GM19395 (cell line): Measurements from ENCODE around the gene VAV3.
"Not testable (repeated sequence)": the region's sequence is repeated elsewhere in the genome, so short reads cannot be mapped to it uniquely, and the experiment has no call there.

Source experiments
- ATAC-seq: cut with Tn5 transposase; IDR thresholded peaks from one replicate; pipeline ENCODE4 v1.9.1; 2021; ENCODE audit warnings: mild to moderate bottlenecking, moderate library complexity; ENCODE audit not compliant: unreplicated experiment

VAV3 gene

DNA sequence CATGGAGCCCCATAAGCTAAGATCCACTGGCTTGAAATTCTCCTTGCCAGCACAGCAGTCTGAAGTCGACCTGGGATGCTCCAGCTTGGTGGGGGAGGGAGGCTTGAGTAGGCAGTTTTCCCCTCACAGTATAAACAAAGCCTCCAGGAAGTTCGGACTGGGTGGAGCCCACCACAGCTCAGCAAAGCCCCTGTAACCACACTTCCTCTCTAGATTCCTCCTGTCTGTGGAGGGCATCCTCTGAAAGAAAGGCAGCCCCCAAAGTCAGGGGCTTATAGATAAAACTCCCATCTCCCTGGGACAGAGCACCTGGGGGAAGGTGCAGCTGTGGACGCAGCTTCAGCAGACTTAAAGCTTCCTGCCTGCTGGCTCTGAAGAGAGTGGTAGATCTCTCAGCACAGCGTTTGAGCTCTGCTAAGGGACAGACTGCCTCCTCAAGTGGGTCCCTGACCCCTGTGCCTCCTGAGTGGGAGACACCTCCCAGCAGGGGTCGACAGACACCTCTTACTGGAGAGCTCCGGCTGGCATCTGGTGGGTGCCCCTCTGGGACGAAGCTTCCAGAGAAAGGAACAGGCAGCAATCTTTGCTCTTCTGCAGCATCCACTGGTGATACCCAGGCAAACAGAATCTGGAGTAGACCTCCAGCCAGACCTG, 120.3 kb downstream of the VAV3 start:
- ATAC-seq: not testable (repeated sequence)

DNA sequence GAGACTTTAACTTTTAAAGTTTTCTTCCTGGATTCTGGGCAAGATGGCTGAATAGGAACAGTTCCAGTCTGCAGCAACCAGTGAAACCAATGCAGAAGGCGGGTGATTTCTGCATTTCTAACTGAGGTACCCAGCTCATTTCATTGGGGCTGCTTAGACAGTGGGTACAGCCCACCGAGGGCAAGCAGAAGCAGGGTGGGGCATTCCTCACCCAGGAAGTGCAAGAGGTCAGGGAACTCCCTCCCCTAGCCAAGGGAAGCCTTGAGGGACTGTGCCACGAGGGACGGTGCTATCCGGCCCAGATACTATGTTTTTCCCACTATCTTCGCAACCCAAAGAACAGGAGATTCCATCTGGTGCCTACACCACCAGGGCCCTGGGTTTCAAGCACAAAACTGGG, 121.0 kb downstream of the VAV3 start:
- no peak for ATAC-seq

DNA sequence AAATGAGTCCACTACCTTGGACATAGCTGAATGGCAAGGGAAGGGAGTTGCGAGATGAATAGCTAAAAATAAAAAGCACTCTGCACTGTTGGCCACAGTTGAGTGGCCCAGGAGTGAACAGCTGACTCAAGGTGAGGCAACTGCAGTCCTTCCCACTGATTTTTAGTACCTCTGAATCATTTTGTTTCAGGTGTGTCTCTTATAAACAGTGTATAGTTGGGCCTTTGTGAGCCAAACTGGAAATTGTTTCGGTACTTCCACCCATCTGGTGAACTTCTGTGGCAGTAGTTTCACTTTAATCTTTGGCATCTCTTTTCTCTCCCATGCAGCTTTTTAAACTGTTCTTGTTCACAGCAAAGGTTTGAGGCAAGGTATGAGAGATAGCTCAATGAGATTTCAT, 122.7 kb downstream of the VAV3 start:
- ATAC-seq: no peak

DNA sequence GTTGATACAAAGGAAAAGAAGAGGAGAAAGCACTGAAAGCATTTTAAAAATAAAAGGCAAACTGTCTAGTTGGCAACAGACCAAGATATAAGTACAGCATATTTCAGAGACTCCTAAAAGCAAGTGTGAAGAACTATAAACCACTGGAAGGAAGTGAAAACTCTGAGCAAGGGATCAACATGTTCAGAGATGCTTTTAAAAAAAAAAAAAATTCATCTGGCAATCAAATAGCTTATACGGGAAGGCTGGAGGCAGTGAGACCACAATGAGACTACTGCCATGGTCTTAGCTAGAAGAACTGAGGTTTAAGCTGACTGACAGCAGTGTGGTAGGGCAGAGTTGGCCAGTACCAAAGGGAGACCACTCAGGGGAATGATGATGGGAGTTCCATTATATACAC, 124.3 kb downstream of the VAV3 start:
- ATAC-seq: no peak

DNA sequence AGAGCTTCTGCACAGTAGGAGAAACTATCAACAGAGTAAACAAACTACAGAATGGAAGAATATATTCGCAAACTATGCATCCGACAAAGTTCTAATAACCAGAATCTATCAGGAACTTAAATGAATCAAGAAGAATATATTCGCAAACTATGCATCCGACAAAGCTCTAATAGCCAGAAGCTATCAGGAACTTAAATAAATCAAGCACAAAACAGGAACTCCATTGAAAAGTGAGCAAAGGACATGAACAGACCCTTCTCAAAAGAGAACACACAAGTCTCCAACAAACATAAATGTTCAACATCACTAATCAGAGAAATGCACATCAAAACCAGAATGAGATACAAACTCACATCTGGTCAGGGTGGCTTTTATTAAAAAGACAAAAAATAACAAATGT, 126.9 kb downstream of the VAV3 start:
- no peak for ATAC-seq

DNA sequence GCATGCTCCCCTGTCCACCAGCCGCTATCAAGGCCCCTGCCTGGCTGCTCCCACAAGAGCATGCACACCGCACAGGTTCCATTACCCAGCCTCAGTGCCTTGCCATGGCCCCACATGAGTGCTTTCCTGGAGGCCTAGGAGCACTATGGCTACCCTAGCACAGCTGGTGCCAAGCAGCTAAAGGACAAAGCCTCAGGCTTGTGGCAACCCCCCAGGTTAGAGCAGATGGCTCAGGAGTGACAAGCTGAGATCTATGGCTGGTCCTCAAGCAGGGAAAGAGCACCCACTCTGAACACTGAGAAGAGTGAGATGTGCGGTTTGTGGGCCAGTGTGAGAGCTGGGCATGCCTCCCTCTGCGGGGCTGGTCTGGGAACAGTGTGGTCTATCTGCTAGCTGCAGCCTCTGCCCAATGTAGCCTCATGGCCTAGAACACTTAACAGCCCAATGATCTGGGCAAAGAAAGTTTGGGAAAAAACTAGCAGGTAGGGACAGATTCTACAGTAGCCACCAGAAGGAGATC, 129.8 kb downstream of the VAV3 start:
- no peak for ATAC-seq

DNA sequence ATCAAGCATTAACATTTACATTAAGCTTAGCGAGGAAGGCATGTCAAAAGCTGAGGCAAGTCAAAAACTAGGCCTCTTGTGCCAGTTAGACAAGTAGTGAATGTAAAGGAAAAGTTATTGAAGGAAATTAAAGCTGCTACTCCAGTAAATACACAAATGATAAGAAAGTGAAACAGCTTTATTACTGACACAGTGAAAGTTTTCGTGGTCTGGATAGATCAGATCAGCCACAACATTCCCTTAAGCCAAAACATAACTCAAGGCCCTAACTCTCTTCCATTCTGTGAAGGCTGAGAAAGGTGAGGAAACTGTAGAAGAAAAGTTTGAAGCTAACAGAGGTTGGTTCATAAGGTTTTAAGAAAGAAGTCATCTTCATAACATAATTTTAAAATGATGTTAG, 131.9 kb downstream of the VAV3 start:
- ATAC-seq: no peak

DNA sequence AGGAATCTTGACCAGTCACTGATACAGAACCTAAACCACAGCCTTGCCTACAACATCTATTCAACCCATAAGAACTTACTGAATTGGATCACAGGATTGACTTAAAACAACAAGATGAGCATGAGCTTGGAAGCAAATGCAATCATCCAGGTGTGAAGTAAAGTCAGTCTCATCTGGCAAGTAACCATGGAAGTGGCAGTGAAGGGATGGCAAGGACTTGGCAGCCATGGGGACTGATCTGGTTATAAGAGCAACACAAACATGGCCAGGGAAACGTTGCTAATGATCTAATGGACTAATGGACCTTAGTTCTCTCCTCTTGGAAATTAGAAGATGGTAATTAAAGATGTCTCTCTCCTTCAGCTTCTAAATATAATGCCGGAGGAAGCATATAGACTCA, 133.1 kb downstream of the VAV3 start:
- no peak for ATAC-seq

DNA sequence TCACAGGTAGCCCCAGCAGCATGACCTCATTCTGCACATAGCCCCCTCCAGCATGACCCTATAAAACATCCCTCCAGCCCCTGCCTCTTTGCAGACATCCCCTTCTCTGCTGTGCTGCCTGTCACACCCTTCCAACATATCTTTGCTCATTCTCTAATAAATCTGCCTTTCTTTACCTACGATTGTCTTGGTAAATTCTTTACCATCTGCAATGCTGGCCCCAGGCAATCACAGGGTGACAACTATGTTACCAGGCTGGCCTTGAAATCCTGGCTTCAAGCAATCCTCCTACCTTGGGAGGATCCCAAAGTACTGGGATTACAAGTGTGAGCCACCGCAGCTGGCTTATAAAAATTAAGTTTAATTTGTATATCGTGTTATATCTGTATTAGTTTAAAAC, 134.5 kb downstream of the VAV3 start:
- ATAC-seq: no peak

DNA sequence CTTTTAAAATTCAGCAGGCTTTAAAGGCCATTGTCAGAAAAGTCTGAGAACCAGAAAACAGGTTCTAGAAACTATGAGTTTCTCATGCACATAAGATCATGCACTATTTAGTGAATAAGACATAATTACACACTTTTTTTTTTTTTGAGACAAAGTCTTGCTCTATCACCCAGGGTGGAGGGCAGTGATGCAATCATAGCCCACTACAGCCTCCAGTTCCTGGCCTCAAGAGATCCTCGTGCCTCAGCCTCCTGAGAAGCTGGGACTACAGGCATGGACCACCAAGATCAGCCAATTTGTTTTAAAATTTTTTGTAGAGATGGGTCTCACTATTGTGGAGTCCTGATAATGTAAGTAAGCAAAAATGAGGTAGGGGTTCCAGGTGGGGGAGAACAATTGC, 134.9 kb downstream of the VAV3 start:
- ATAC-seq: no peak

DNA sequence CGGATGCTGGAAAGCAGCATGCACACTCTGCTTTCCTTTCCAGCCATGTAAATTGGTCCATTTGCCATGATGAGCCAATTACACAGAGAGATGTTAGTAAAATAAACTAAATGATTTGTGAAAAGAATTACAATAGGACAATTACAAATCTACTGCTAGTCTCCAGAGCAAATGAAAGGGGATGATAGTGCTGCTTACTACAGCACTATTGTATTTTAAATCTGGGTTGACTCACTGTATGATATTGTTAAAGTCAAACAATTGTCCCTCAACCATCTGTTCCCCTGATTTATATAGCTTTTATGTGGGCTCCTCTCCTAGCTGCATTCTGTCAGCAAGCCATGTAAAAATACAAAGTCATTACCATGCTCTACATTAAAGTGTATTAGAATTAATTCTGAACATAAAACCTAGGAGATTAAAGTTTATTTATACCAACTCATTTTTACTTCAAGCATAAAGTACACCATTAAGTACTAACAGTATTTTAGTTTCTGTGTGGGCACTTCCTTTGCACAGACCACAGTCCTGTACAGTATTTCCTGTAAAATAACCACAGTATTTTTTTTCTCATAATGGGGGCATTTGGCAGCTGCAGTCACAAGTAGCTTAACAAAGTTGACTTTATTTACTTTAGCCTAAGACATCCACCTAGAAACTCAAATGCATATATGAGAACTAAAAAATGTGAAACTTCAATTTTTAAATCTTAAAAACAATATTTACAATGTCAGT, 135.8 kb downstream of the VAV3 start:
- no peak for ATAC-seq

DNA sequence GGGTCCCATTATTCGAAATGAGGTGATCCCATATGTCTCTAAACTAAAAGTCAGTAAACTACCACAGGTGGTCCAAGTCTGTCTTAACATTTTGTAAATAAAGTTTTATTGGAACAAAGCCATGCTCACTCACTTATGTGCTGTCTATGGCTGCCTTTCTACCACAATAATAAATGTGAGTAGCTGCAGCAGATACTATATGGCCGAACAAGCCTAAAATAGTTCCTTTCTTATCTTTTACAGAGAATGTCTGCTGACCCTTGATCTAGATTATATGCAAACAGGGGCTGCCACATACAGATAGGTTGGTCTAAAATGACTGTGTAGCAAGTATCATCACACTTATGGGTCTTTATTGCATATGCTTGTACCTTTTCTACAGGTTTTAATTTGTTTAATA, 140.0 kb downstream of the VAV3 start:
- no peak for ATAC-seq

DNA sequence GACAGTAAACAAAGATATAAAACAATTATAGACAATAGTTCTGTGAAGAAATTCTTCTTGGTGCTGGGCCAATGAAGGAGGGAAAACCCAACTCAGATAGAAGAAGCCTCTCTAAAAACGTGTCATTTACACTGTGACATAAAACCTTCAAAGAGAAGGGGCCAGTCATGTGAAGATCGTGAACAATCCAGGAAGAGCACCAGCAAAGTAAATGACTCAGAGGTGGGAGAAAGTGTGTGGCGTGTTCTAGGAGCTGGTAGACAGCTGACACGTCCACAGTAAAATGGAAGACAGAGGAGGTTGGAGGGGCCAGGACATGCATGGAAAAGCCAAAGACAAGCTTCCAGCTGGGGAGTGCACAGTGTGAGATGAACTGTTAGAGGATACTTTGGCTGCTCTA, 143.6 kb downstream of the VAV3 start:
- ATAC-seq: no peak

DNA sequence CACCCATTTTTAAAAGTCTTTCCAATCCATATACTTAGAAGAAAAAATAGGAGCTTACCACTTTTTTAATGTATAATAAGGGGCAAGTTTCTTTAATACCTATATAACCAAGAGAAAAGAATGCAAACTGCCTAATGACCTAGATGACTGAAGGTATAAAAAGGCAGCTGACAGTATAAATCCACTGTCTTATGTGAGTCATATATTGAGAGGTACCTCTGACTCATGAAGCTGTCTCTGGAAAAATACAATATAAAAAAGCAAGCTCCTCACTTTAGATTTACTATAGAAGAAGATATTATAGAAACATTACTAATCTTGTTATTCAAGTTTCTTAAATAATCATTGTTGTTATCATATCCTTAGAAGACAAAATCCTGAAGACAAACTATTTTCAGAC, 144.2 kb downstream of the VAV3 start:
- ATAC-seq: no peak

DNA sequence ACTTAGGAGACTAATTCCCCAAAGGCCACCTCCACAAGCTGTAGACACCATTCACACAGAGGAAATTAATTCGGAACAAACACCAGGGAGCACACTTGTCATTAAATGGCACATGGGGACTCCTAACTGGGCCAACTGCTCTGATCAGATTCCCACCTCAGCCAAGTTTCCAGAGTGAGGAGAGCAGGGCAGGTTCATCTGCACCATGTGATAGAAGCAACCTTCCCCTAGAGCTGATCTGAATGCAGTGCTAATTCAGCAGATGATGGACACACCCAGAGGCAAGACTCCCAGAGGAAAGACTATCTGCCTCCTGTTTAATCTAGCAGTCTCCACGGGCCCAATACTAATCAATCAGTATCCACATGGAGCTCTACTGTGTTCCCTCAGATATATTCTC, 147.0 kb downstream of the VAV3 start:
- no peak for ATAC-seq

DNA sequence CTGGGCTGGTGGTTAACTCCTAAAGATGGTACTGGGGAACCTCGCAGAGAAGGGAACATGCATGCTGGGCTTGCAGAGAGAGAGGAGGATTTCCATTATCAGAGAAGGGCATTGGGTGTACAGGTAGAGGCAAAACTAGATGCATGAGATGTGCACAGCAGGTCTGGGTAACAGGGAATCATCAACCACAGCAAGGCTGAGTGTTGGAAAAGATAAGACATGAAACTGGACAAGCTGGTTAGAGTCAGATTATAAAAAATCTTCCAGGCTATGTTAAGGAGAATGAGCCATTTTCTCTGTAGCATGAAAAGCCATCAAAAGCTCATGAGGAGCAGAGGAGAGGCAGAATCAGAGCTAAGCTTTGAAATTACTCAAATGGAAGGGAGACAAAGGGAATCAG, 147.8 kb downstream of the VAV3 start:
- ATAC-seq: no peak

DNA sequence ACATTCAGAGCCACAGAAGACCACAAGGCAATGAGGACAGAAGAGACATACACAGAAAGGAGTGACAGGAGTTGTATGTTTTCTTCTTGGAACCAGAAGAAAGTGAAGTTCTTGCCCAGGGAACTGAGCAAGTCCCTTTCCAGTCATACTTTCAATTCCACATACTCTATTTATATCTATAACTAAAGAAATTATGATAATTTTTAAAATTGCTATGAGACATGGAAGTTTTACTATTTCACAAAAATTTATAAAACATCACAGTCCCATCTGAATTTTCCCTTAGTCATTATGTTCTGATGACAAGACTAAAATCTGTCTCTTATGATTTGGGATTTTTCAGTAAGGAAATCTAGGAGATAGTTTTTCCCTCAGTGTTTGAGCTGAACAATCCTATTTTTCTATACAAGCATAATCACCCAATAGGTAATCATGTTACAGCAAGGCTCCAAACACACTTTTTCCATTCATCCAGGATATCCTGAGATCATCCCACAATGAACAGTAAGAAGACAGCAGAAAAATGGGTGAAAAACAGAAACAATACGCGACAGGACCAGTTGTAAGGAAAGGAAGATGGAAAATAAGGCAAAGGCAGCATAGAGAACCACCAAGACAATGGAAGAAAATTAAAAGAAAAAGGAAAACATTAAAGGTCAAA, 154.6 kb downstream of the VAV3 start:
- ATAC-seq: no peak

DNA sequence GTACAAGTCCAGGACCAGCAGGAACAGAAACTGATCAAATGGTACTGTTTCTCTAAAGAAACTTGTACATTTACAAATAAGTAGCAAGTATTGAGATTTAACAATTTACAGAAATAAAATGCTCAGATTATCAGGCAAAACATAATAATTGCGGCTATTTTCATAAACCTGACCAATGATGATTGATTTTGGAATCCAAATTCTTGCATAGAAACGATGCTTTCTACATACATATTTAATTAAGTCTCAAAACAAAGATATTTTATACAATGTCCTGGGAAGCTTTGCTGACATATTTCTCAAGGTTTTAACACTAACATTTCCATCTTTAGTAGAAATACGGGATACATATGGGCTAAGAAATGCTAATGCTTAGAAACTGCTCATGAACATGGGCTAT, 157.1 kb downstream of the VAV3 start:
- ATAC-seq: no peak

DNA sequence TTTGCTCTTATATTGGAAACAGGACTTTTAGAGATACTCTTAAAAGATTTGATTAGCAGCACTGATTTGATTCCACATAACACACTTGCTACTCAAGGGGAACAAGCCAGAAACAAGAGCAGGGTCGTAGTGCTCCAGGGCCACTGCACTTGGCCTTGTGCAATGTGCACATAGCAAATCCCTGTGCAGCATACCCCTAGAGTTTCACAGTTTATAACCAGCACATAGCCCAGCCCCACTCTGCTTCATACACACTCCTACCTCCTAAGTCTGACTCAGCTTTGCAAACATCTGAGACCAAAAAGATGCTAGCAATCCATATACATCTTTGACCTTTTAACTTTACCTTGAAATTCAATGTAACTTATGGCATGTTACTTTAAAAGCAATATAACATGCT, 157.6 kb downstream of the VAV3 start:
- ATAC-seq: no peak

DNA sequence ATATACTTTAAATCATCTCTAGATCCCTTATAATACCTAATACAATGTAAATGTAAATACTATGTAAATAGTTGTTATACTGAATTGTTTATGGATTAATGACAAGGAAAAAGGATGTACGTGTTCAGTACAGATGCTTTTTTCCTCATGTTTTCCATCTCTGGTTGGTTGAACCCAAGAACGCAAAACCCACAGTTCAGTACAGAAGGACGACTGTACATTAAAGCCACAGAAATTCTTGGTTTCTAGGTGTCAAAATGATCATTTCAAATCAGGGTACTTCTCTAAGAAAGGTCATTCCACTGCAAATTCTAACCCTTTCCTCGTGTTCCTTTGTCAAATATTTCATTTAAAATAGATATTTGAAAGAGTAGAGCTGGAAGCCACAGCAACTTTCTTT, 158.1 kb downstream of the VAV3 start:
- no peak for ATAC-seq

DNA sequence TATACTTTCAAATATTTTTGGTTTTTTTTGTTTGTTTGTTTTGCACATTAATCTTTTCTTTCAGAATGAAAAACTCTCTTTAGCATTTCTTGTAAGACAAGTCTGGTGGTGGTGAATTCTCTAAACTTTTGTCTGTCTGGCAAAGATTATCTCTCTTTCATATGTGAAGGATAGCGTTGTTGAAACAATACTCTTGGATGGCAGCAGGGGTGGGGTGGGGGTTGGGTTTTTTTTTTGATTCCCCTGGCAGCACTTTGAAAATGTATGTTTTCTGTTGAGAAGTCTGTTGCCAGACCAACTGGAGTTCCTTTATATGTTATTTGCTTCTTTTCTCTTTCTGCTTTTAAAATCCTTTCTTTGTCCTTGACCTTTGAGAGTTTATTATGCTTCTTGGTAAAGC, 160.2 kb downstream of the VAV3 start:
- ATAC-seq: no peak

DNA sequence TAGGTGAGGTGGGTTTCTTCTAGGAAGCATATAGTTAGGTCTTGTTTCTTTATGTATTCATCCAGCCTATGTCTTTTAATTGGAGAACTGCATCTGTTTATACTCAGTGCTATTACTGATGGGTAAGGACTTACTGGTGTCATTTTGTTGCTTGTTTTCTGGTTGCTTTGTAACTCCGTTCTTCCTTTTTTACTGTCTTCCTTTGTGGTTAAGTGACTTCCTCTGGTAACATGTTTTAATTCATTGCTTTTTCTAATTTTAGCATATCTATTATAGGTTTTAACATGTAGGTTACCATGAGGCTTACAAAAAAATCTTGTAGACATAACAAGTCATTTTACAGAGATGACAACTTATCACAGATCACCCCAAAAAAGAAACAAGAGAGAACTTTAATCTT, 160.8 kb downstream of the VAV3 start:
- ATAC-seq: no peak
